Measurements from ENCODE around the gene FRAS1.

DNA sequence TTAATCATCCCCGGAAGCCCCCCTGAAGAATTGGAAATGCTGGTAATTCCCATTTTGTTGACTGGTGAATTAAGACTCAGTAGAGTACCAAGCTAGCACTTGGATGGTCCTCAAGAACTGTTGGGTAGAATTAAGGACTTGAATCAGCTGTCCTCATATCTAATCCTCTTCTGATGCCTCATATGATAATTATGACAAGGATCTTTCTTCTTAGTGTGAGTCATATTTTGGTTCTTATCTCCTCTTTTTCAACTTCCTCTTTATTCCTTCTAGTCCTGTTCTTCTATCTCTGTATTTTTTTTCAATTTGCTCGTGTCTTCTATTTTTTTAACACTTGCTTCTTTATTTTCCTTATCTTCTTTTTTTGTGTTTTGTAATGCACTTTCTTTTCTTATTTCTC lies 288.1 kb downstream of the FRAS1 start:
- TF ChIP-seq EZH2 (IDR thresholded peaks at IDR 0.05; ENCODE audit: low read length, missing control alignments) = no peak
- TF ChIP-seq, protein P1, sequence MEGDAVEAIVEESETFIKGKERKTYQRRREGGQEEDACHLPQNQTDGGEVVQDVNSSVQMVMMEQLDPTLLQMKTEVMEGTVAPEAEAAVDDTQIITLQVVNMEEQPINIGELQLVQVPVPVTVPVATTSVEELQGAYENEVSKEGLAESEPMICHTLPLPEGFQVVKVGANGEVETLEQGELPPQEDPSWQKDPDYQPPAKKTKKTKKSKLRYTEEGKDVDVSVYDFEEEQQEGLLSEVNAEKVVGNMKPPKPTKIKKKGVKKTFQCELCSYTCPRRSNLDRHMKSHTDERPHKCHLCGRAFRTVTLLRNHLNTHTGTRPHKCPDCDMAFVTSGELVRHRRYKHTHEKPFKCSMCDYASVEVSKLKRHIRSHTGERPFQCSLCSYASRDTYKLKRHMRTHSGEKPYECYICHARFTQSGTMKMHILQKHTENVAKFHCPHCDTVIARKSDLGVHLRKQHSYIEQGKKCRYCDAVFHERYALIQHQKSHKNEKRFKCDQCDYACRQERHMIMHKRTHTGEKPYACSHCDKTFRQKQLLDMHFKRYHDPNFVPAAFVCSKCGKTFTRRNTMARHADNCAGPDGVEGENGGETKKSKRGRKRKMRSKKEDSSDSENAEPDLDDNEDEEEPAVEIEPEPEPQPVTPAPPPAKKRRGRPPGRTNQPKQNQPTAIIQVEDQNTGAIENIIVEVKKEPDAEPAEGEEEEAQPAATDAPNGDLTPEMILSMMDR (conservative IDR thresholded peaks at IDR 0.05 in 1 of 2, IDR thresholded peaks at IDR 0.05 in 1 of 2; ENCODE audit: low read depth in 1 of 2, low read length in 2 of 2) = no peak

Data from fibroblast of lung (primary cell).